Stimulated activated naive CD4-positive, alpha-beta T cell (primary cell): Measurements from ENCODE around the gene PKNOX2.

Experiments used
- DNase-seq, 6 experiments: peaks; one replicate each; lab custom pipeline; 2025; lab: John Stamatoyannopoulos, UW

PKNOX2 gene

DNA sequence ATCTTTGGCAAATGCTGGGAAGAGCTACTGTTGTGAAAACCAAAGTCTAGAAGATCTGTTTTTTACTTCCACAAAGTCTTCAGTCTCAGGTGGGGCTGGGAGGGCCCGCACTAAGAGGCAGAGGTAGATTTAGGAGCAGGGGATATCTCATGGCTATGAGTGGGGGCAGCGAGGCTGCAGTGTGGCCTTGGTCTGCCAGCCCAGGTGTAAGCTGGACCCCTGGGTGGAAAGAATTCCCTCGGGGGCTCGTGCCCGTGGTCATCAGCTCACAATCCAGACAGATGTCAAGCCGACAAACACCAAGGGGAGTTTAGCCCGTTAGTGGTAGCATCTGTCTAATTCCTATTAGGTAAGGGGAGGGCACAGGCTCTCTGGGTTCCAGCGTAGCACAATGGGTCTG, 9.0 kb downstream of the PKNOX2 start:
- DNase-seq, result no peak

DNA sequence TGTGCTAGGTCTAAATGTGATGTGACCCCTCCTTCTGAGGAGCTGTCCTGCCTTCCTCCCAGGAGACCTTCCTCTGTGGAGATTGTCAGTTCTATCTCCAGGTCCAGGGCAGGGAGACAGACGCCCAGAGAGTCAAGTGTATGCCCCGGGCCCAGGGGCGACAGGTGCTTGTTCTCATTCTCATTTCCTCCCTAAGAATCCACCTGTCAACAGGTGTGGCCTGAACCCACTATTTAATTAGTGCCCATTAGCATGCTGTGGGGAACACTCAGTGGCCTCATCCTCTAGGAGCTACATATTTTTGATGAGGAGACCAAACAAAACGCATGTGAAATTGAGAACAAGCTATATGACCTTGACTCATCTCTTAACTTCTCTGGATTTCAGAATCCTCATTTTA, 9.5 kb downstream of the PKNOX2 start:
- no peak for DNase-seq

DNA sequence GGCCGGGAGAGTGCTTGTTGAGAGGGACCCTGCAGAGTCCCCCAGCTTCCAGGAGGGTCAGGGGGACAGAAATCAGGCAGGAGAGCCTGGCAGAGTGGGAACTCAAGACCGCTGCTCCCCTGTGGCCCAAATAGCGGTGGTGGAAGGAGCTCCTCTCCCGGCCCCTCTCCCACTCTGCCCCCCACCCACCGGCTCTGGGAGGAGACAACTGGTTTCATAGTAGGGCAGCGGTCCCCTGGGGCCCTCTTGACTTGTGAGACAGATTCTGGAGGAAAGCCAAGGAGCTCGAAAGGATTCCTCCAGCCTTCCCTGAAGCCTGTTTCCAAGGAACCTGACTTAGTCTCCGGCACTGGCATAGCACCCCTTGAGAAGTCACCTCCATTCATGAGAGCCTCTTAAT, 10.1 kb downstream of the PKNOX2 start:
- DNase-seq, result no peak

DNA sequence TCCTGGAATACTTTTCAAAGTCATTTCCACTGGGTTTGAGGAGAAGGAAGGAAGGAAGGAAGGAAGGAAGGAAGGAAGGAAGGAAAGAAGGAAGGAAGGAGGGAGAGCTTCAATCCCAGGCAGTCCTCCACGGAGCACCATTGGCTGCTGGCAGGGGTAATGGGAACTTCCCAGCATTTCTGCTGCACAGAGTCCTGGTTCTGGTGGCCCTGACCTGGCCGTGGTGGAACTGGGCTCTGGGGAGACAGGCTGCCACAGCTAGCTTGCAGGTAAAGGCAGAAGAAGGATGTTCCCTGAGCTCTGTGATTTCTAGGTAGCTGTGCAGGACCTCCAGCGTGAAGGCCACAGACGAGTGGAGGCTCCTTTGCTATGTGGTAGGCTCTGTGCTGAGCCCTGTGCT, 10.6 kb downstream of the PKNOX2 start:
- no peak for DNase-seq

DNA sequence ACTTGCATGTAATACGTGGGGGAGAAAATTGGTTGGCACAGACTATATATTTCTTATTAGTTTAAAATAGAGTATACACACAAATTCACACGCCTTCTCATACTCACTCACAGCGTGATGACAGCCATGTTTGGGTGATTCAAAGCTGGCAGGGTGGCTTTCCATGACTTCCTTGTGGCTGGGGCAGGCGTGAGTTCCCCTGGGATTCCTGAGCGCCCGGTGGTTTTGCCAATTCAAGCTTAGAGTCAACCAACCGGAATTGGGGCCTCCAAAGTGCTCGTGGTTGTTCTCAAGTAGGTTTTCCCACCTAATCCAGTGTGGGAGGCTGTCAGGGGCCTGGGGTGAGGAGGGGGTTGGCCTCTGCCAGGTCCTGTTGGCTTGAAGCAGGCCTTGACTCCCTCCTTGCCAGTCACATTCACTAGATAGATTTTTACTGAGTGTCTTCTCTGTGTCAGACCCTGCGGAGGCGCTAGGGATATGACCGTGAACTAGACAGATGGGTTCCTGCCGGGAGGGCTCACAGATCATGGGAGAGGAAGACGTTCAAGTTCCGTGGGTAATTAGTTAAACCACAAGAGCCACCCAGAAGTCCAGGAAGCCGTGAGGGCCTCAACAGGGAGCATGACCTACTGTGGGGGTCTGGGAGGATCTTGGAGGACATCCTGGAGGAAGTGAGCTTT, 11.5 kb downstream of the PKNOX2 start:
- DNase-seq, result no peak

DNA sequence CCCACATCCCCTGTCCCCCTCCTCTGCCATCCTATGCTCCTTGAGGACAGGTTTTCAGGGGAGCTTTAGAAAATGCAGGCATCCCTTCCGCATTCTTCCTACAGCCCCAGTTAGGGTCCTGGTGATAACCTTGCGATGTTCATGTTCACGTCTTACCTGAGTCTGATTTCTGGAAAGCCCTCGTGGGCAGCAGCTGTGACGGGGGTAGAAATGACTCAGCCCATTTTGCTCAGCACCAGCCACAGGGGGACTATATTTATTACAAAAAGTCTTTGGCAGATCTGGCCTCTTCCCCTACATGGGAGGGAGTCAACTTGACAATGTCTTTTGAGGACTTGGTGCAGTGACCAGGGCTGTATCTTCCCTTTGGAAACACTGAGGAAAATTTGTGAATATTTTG, 12.3 kb downstream of the PKNOX2 start:
- no peak for DNase-seq

DNA sequence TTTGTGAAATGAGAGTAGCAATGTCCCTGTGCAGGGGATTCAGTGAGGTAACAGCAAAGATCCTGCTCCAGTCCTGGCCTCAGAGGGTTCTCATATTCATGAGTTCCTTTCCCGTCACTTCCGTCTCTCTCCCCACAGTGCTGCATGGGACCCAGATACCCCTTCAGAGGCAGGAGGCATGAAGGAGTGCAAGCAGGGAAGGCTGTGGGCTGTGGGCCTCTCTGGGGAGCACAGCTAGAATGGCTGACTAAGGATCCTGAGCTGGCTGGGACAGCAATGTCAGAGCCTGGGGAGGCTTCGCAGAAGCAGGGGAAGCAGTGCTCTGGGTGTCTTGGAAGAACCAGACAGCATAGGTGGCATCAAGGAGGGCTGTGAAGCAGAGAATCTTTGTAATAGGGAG, 13.0 kb downstream of the PKNOX2 start:
- no peak for DNase-seq

DNA sequence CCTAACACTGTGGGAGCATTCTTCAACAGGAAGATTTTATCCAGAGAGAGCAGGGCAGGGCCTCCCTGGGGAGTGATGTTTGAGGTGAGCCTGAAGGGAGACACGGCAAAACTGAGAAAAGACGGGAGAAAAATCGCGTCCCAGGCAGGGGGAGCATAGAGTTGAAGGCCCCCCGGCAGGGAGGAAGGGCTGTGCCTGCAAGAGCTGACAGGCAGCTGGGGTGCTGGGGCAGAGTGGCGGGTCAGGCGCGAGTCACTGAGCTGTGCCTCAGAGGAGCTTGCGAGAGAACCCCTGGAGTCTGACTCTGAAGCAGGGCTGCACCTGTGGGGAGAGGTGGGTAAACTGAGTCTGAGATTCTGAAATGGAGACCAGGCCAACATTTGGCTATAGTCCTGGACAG, 14.8 kb downstream of the PKNOX2 start:
- DNase-seq, result no peak

DNA sequence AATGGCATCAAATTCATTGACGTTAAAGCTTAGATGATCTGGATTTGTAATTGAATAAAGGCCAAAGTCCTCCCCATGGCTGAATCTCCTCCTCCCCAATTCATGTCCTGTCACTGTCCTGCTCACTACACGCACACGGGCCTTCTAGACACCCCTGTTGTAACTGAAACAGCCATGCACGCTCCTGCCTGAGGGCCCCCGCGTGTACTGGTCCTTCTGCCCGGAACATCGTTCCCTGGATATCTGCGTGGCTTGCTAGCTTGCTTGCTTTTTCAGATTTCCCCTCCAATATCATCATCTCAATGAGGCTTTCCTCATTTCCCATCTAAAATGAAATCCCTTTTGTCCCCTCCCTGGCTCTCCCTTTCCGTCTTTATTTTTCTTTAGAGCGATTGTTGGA, 15.3 kb downstream of the PKNOX2 start:
- DNase-seq, result no peak

DNA sequence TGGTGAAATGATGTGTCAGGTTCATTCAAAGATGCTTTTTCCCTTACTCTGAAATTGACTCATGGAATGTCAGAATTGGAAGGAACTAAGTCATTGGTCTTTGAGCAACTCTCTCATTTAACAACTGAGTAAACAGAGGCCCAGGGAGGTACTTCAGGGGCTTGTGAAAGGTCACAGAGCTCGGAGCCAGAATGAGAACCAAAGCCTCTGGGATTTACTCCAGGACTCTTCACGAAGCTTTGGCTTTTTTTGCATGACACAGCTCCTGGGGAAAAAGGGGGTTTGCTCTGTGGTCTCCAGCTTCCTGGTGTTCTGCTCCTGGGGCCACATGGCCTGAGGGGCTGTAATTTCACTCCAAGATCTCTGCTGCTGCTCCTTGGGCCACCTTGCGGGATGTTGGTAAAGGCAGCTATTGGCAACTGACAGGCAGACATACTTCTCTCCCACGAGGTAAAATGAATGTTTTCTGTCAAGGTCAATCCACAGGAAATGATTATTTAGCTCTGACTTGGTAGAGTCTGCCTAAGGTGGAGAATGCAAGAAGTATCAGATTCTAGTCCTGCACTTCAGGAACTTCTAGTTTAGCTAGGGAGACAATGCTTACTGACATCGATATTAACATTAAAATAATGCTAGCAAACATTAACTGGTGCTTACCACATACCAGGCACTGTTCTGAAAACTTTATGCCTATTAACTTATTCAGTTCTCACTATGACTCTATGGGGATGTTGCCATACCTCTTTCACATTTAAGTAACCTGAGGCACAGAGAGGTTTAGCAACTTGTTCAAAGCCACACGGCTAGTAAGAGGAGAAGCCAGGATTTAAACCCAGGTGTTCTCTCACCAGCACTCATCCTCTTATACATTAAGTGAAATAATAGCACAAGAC, 16.1 kb downstream of the PKNOX2 start:
- DNase-seq, result no peak

DNA sequence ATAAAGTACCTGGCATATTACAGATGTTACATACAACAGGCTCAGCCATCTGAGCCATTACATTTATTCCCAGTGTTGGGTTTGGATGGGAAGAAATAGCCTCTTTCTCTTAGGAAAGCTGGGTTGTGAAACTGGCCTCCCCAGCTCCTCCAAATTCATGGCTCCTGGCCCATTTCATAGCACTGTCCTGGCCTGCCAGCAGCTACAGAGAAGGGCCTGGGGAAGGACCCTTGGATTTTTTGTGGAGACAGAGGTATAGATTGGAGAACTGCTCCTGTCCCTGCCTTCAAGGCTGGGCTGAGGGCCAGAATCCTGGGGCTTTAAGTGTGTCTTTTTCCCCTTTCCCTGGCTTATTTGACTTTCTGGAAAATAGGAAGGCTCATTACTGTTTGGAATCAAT, 18.0 kb downstream of the PKNOX2 start:
- no peak for DNase-seq

DNA sequence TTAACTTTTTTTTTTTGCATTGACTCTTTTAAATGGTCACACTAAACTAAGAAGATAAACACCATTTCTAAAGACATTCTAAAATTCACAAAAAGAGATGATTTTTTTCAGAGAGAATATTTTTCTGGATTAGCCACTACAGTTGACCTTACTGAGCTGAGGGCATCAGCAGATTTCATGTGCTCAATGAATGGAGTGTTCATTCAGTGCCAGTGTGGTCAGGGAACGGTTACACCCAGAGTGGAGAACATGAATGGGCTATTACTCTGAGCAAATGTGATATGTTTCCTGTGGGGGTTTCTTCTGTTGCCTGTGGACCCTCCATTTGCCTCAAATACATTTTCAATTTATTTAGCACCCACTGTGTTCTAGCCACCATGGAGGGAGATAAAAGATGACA, 19.1 kb downstream of the PKNOX2 start:
- DNase-seq, result no peak

DNA sequence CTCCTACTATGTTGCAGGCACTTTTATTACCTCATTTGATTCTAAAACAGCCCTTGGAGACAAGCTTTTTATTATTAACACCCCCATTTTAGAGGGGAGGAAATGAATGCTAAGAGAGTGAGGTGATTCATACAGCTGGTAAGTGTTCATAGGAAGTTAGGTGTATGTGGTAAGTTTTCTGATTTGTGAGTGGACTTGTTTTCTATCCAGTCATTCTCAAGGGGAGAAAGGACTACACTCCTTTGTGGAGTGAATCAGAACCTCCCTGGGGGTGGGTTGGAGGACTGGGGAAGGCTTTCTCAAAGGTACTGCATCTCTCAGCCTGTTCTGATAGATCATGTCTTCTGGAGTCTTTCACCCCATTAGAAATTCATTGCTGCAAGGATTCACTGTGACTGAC, 23.5 kb downstream of the PKNOX2 start:
- no peak for DNase-seq

DNA sequence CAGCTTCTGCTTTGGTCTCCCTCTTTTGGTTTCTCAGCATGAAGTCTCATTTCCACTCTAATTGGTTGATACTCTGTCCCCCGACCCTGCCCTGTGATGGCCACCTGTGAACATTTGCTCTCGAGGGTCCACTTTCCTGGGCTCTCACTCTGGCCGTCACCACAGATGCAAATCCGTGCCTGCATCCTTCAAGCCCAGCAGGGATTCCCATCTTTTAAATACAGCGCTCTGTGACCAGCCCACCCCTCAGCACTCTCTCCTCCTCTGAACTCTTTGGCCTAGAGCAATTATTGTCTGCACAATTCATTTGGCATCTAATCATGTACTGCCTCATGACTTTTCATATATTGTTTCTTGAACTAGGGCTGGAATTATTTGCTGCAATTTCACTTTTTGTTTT, 26.0 kb downstream of the PKNOX2 start:
- DNase-seq, result no peak

DNA sequence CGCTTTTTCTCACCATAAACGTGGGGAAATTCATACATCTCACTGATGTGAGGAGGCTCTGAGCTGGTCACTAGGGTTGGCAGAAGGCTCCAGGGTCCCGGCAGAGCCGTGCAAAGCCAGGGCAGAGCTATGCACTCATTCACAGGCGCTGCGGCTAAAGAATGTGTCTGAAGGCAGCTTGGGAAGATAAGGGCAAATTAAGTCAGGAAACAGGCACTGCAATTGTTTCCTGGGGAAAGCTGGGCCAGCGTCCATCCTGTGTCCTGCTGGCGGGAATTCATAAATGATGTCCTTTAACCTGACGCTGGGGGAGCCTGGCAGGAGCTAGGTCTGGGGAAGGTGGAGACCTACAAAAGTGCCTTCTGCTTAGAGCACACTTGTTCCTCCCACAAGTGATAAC, 27.6 kb downstream of the PKNOX2 start:
- DNase-seq, result no peak

DNA sequence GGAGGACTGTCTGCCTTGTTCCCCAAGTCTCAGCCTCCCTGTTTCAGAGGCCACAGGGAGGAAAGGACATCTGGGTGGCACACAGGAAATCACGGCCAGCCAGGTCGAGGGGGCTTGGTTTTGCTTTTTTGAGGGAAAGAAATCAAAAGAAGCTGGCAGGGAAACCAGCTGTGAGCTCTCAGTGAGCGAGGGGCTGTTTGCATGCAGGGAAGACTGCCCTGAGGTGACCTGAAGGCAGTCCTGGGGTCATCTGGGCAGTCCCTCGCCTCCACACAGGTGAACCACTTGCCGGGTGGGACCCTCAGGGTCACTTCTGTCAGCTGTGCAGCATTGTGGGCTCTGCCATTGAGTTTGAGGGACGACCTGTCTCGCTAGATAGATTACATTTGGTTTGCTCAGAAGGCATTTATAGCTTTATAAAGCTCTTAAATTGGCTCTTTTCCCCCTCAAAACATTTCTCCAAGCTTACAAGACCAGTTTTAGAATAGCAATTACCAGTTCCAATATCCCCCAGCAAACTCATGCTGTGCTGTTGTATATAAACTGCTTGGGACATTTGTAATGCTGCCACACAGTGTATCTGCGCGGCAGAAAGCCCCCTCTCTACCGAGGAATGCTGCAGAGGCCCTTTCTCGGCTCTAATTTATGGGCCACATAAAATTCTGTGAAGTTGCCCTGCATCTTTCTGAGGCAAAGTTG, 28.3 kb downstream of the PKNOX2 start:
- DNase-seq, result no peak

DNA sequence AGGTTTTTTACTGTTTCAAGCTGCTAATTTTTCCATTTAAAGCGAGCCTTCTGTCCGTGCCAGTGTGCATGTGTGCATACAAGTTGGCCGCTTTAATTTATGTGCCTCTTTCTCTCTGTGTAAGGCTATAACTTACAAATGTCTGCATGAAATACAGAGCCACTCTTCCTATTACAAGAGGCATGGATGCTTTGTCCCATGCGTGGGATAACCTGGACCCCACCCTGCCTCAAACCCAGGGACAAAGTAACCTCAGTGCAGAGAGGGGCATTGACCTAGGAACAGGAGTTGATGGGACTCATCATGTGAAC, 28.8 kb downstream of the PKNOX2 start:
- DNase-seq, result no peak

DNA sequence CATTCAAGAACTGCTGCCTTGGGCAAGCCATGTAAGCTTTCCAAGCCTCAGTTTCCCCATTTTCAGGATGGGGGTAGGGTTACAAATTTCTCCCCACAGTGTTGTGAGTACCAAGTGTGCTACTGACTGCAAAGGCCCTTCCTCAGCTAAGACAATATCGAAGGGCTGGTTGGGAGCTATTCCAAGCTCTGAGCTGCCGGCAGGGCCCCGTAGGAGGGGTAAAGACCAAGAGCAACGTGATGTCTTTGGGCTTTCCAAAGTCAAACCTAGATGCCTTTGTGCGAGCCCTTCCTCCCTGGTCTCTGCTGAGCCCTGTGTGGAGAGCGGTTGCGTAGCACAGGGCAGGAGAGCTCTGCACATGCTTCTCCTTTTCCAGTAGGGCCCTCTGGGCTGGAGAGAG, 29.3 kb downstream of the PKNOX2 start:
- DNase-seq, result no peak

DNA sequence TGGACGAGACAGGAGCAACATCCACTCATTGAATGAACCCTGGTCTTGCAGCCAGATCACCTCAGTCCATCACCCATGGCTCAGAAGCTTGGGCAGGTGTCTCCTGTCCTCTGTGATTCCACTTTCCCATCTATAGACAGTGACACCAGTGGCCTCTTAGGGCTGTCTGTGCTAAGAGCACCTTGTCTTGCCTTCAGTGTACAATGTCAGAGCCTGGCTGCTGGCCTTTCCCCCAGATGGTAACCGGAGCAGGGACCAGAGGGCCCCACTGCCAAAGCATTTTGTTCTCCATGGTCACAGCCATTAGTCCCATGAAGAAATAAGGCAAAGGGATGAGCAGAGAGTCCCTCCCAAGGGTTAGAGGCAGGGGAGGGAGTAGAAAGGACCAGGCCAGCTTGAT, 35.4 kb downstream of the PKNOX2 start:
- DNase-seq, result no peak

DNA sequence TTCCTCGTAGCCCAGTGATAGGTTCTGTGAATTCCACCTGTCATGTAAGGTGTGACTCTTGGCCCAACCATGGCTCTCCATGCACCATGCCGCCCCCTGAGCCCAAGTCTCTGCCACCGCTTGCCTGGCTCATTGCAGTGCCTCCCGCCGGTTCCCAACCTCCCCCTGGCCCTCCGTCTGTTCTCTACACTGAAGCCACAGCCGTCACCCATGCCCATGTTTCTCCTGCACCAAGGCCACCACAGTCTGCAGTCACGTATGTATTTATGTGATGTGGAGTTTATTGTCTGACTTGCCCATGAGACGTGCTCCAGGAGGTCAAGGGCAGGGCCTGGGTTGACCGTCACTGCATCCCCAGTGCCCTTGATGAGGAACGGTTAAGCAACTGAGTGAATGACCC, 35.9 kb downstream of the PKNOX2 start:
- no peak for DNase-seq

DNA sequence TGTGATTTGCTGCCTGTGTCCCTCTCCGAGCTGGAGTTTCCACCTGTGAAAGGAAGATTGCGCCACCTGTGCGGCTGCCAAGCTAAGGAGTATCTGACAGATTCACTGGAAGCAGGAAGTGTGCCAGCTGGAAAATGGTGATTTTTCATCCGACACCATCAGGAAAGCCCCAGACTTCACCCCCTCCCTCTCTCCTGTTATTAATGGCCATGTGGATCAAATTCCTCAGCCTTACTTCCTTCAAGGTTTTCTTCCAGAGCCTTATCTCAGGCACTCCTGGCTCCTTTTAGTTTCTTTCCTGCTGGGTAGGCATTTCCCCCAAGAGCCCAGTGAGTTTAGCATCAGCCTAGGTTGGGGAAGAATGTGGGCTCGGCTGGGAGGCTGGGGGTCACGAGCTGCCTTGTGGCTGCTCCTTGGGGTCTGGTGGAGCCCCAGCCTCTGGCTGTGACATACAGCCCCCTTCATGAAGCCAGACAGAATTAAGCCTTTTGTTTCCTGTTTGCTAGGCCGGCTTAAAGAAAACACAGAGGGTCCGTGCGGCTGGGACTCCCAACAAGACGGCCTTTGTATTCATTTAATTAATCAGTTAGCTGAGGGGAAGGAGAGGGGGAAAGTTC, 37.1 kb downstream of the PKNOX2 start:
- DNase-seq, result no peak

DNA sequence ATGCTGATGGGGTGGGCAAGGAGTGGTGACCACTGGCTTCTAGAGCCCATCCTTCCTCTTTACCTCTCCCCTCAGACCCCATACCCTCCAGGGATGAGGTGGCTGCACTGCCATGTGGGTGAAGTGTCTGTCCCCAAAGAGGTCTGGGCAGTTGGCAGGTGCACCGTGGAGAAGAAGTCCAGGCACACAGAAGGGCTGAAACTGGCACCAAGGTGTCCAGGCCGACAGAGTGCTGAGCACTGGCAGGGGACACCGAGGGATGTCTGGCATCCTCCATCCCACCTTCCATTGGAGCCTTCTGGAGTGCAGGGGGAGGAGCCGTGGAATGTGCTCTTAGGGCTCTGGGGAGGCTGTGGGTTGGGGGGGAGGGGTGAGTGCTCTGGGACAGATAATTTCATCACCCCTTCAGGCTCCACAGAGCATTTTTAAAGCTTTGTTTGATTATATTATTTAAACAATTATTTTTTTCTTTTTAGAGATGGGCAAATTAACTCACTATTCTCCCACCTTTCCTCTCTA, 37.9 kb downstream of the PKNOX2 start:
- no peak for DNase-seq

DNA sequence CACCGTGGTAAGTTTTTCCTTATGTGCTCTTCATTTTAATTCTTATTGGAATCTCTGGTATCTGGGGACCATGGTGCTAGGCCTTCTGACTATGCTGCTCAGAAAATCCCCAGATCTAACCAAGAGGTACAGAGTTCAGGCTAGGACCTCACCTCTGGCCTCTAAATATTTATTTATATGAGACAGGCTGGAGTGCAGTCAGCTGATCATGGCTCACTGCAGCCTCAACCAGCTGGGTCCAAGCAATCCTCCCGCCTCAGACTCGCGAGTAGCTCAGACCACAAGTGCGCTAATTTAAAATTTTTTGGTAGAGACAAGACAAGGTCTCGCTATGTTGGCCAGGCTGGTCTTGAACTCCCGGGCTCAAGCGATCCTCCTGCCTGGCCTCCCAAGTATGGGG, 38.4 kb downstream of the PKNOX2 start:
- DNase-seq, result peak in 1 of 6 experiments; percentile 2
